NB4 (cell line): ENCODE results near the gene MIGA2.

Experiments used
- DNase-seq: peaks from one replicate; pipeline ENCODE4 v3.0.0; 2010; ENCODE audit warnings: low read depth
- H3K4me3 ChIP-seq: one replicate; pipeline ENCODE4 v1.5.1; 2011; ENCODE audit warnings: mild to moderate bottlenecking, low read depth, low read length, moderate library complexity
- MYC ChIP-seq: IDR thresholded peaks from 2 replicates; pipeline ENCODE4 v1.6.1; 2011; ENCODE audit warnings: low read depth, low read length
- POLR2A ChIP-seq: IDR thresholded peaks from 2 replicates; pipeline ENCODE4 v1.6.1; 2011; ENCODE audit warnings: mild to moderate bottlenecking; ENCODE audit not compliant: insufficient read length; ENCODE audit errors: extremely low read depth
- TF ChIP-seq, protein P1 (sequence below): IDR thresholded peaks from one replicate; pipeline ENCODE4 v1.5.1; 2012; ENCODE audit warnings: low read depth, low read length
- TF ChIP-seq, protein P2 (sequence below): IDR thresholded peaks from 2 replicates; pipeline ENCODE4 v1.6.1; 2011; ENCODE audit warnings: low read depth, low read length

MIGA2 gene

DNA sequence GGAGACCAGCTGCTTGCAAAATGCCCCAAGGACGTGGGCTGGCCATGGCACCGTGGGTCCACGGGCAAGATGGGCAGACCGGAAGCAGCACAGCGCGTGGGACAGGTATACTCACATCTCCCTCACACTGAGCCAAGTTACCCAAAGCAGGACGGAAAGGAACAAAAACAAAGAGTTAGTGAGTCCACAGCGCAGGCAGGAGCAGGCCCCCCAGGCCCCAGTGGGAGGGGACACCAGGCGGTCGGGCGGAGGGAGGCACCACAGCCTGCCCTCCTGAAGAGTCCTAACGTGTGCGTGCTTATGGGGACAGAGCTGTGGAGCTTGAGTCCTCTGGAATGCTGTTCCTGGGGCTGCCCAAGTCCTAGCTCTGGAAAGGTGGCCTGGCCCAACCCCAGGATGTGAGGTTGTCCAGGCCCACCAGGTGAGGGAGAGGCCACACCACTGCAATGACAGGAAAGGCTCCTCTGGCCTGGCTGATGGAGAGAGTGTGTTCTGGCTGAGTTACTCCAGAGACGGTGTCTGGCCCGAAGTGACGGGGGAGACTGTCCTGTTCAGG, 23.5 kb upstream of the MIGA2 start:
- TF ChIP-seq, protein P1, sequence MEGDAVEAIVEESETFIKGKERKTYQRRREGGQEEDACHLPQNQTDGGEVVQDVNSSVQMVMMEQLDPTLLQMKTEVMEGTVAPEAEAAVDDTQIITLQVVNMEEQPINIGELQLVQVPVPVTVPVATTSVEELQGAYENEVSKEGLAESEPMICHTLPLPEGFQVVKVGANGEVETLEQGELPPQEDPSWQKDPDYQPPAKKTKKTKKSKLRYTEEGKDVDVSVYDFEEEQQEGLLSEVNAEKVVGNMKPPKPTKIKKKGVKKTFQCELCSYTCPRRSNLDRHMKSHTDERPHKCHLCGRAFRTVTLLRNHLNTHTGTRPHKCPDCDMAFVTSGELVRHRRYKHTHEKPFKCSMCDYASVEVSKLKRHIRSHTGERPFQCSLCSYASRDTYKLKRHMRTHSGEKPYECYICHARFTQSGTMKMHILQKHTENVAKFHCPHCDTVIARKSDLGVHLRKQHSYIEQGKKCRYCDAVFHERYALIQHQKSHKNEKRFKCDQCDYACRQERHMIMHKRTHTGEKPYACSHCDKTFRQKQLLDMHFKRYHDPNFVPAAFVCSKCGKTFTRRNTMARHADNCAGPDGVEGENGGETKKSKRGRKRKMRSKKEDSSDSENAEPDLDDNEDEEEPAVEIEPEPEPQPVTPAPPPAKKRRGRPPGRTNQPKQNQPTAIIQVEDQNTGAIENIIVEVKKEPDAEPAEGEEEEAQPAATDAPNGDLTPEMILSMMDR, result no peak
- TF ChIP-seq POLR2A (no peak), MYC (no peak)
- TF ChIP-seq, protein P2, sequence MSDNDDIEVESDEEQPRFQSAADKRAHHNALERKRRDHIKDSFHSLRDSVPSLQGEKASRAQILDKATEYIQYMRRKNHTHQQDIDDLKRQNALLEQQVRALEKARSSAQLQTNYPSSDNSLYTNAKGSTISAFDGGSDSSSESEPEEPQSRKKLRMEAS, result no peak
- no peak overlapping the region for H3K4me3 ChIP-seq
- DNase-seq, result no peak

DNA sequence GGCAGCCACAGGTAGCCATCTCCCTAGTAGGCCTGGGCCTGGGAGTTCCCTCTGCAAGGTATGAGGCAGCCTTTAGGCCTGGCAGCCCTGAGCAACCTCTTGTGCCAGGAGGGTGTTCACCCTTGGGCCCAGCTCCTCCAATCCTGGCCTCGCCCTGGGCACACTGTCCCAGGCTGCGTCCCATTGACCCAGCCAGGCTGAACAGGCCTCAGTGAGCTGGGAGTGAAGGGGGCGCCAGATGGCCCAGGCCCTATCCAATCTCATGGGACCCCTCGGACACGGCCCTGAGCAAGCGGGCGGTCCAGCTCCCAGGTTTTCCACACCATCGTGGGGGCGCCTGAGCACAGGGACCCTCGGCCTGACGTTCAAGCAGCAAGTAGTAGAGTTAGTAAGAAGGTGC, 22.8 kb upstream of the MIGA2 start:
- no peak for DNase-seq
- TF ChIP-seq, protein P1, result no peak
- TF ChIP-seq, protein P2, result no peak
- TF ChIP-seq MYC, result no peak
- TF ChIP-seq POLR2A, result no peak
- H3K4me3 ChIP-seq, result no peak overlapping the region

DNA sequence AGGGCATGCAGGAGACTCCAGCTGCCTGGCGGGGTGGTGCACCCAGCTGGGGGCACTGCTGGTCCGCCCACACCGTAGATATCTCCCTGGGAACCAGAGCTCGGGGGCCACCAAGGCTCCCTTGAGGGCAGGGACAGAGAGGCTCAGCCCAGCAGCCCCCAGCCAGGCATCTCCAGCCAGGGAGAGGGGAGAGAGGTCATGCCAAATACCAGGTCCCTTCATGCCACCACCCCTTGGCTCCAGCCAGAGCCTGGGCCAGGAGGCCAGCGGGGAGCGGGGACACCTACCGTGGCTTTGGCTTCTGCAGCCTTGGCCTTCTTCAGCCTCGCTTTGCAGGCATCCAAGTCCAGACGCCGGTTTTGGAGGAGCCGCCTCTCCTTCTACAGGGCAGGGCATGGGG, 22.3 kb upstream of the MIGA2 start:
- H3K4me3 ChIP-seq, result no peak overlapping the region
- no peak for DNase-seq
- TF ChIP-seq, protein P1, result no peak
- TF ChIP-seq MYC (no peak), POLR2A (no peak)
- TF ChIP-seq, protein P2, result no peak

DNA sequence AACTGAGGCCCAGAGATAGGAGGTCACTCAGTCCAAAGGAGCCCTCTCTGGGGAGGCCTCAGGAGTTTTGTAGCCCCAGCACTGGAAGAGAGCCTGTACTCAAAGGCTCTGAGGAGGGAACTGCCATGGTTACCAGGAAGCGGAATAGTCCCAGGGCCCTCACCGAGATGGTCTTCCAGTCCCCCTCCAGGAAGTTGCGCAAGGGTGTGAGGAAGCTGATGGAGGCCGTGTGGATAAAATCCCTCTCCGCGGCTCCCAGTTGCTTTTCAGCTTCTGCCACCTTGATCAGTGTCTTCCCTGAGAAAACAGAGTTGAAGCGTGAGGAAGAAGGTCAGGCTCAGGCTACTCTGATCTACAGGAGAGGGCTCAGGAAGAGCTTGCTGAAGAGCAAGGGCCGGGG, 21.8 kb upstream of the MIGA2 start:
- H3K4me3 ChIP-seq, result no peak overlapping the region
- DNase-seq, result peak; percentile 2
- TF ChIP-seq MYC (no peak), POLR2A (no peak)
- TF ChIP-seq, protein P2, result no peak
- TF ChIP-seq, protein P1, result no peak

DNA sequence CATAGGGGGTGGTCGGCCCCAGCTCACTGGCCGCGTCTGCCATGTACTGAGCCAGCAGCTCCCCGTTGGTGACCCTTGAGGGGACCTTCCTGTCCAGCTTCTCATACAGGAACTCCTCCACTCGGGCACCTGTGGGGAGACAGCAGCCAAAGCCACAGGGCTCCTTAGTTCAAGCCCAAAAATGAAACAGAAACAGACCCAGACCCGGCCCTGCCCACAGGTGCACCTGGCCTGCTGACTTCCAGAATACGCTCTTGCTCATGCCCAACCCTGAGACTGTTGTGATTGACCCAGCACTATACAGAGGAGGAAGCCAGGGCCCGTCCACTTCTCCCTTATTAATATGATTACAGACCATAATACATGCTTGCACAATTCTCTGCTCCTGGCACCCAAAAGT, 15.3 kb upstream of the MIGA2 start:
- no peak for DNase-seq
- H3K4me3 ChIP-seq, result no peak overlapping the region
- TF ChIP-seq MYC (no peak), POLR2A (no peak)
- TF ChIP-seq, protein P2, result no peak
- TF ChIP-seq, protein P1, result no peak

DNA sequence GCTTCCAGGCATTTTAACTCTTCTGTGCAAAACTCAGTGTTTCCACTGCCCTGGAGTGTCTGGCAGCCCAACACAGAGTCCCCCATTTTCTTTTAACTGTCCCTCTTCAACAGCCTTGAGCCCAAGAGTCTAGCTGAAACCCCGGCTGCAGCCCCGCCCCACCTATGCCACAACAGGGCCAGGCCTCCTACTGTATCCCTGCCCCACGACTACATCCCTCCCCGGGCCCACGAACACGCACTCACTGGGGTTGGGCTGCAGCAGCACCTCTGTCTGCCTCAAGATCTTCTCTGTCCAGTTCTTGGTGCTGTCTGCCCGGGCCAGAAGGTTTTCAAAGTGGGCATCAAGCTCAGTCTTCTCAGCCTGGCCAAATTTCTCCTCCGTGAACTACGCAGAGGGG, 14.4 kb upstream of the MIGA2 start:
- H3K4me3 ChIP-seq, result no peak overlapping the region
- no peak for DNase-seq
- TF ChIP-seq, protein P1, result no peak
- TF ChIP-seq, protein P2, result no peak
- no peak for TF ChIP-seq POLR2A
- TF ChIP-seq MYC, result no peak
